HepG2 (cell line): ENCODE results near the gene PXYLP1. TPM values are rescaled to one million over a fixed set of nuclear protein-coding genes. Genes with fewer than 3 reads are reported as not detected.

Experiments
- ATAC-seq: fragments of 200-7000 bp; cut with Tn5 transposase; 3 replicates; pipeline ENCODE4 v1.9.1; 2020; ENCODE audit warnings: mild to moderate bottlenecking, moderate library complexity
- BruUV-seq: library from RNA; stranded (reverse); fragments of 400-500 nt; replicated peaks from 2 replicates; lab custom pipeline; 2021; lab: Mats Ljungman, UMichigan
- CTCF ChIA-PET: fragments of 300-600 bp; formaldehyde crosslinking; extraction: SDS; loops from one replicate; lab custom pipeline; 2021; ENCODE audit warnings: low total read pairs, inconsistent platforms, low intra/inter-chr PET ratio; lab: Yijun Ruan, JAX
- POLR2A ChIA-PET: fragments of 350-600 bp; sonication (Branson Sonifier 250); formaldehyde crosslinking; loops from one replicate; lab custom pipeline; 2020; ENCODE audit warnings: antibody characterized with exemption, inconsistent platforms; lab: Yijun Ruan, JAX
- DNase-seq: peaks from one replicate; pipeline ENCODE4 v3.0.0-alpha.2; 2015; ENCODE audit warnings: low spot score
- FAIRE-seq: peaks from 3 replicates; lab custom pipeline; 2011; peaks lifted over from hg19 to GRCh38; lab: Jason Lieb, UNC
- H2AFZ ChIP-seq: one replicate; pipeline ENCODE4 v1.6.1; 2011; ENCODE audit warnings: low read length, inconsistent platforms
- H3K27ac ChIP-seq: fragments of 300-600 bp; 3 replicates; pipeline ENCODE4 v1.8.0; 2011; ENCODE audit warnings: mixed run types, mild to moderate bottlenecking, mixed read lengths, low read length, inconsistent platforms; ENCODE audit not compliant: insufficient read depth; ENCODE audit errors: extremely low read length
- H3K27me3 ChIP-seq, 2 experiments: fragments of 200-600 bp in 1 of 2; 2 replicates in 1 of 2; 3 replicates in 1 of 2; pipeline versions ENCODE4 v1.6.0 to v1.8.0; 2011; ENCODE audit warnings: low read length in 2 of 2, mild to moderate bottlenecking in 2 of 2, moderate library complexity in 2 of 2, inconsistent platforms in 1 of 2; ENCODE audit not compliant: insufficient read depth in 2 of 2, control insufficient read depth in 1 of 2
- H3K36me3 ChIP-seq, 2 experiments: fragments of 200-600 bp in 1 of 2; replicated peaks in 1 of 2; 2 replicates in 1 of 2; 3 replicates in 1 of 2; pipeline versions ENCODE4 v1.5.1 to v1.8.0; 2011; ENCODE audit warnings: low read length in 2 of 2, inconsistent platforms in 1 of 2; ENCODE audit not compliant: insufficient read depth in 2 of 2, control insufficient read depth in 1 of 2
- H3K4me1 ChIP-seq: 2 replicates; pipeline ENCODE4 v1.5.1; 2012; ENCODE audit warnings: low read length, inconsistent platforms; ENCODE audit not compliant: insufficient read depth
- H3K4me2 ChIP-seq: 2 replicates; pipeline ENCODE4 v1.6.0; 2011; ENCODE audit warnings: low read depth, low read length, inconsistent platforms
- H3K4me3 ChIP-seq, 3 experiments: fragments of 200-600 bp in 1 of 3; sonication (generic), shearing (Covaris generic) in 1 of 3; replicated peaks in 1 of 3; 2 replicates each; pipeline ENCODE4 v1.5.1; 2011 to 2016; ENCODE audit warnings: low read length in 3 of 3, inconsistent platforms in 2 of 3, low read depth in 2 of 3, mild to moderate bottlenecking in 2 of 3, control low read depth in 1 of 3, mixed read lengths in 1 of 3; ENCODE audit not compliant: insufficient read depth in 1 of 3
- H3K79me2 ChIP-seq: one replicate; pipeline ENCODE4 v1.6.1; 2011; ENCODE audit warnings: low read length, inconsistent platforms; ENCODE audit not compliant: insufficient read depth
- H3K9ac ChIP-seq: 2 replicates; pipeline ENCODE4 v1.6.0; 2011; ENCODE audit warnings: mild to moderate bottlenecking, low read depth, low read length, inconsistent platforms; ENCODE audit not compliant: insufficient read depth
- H3K9me3 ChIP-seq: 2 replicates; pipeline ENCODE4 v1.5.1; 2012; ENCODE audit warnings: mild to moderate bottlenecking, low read length
- H4K20me1 ChIP-seq: 2 replicates; pipeline ENCODE4 v1.6.0; 2011; ENCODE audit warnings: inconsistent platforms, mild to moderate bottlenecking, low read length, moderate library complexity; ENCODE audit not compliant: insufficient read depth
- ETS1 ChIP-seq: sonication (generic); formaldehyde crosslinking; IDR thresholded peaks from 2 replicates; pipeline ENCODE4 v1.4.0; 2020; ENCODE audit warnings: missing genetic modification reagents
- FIP1L1 ChIP-seq: fragments of 200-400 bp; formaldehyde crosslinking; IDR thresholded peaks from 2 replicates; pipeline ENCODE4 v1.6.1; 2018; ENCODE audit warnings: low read depth, mild to moderate bottlenecking, low read length, moderate library complexity, borderline replicate concordance; ENCODE audit not compliant: insufficient read depth
- GTF3A ChIP-seq: sonication (generic); formaldehyde crosslinking; conservative IDR thresholded peaks from 2 replicates; pipeline ENCODE4 v1.4.0; 2020; ENCODE audit warnings: mild to moderate bottlenecking, missing genetic modification reagents
- POLR2G ChIP-seq: fragments of 200-400 bp; formaldehyde crosslinking; IDR thresholded peaks from 2 replicates; pipeline ENCODE4 v1.6.1; 2018; ENCODE audit warnings: mild to moderate bottlenecking, low read depth, low read length, moderate library complexity
- SP140L ChIP-seq: sonication (generic); formaldehyde crosslinking; IDR thresholded peaks from 2 replicates; pipeline ENCODE4 v1.4.0; 2020; ENCODE audit warnings: missing genetic modification reagents, borderline replicate concordance
- SP2 ChIP-seq: sonication (generic); formaldehyde crosslinking; IDR thresholded peaks from 2 replicates; pipeline ENCODE4 v1.5.1; 2020; ENCODE audit warnings: mild to moderate bottlenecking, missing genetic modification reagents
- SRY ChIP-seq: sonication (generic); formaldehyde crosslinking; IDR thresholded peaks from 2 replicates; pipeline ENCODE4 v1.8.0; 2022; ENCODE audit warnings: mild to moderate bottlenecking, missing genetic modification reagents
- THAP7 ChIP-seq: sonication (generic); formaldehyde crosslinking; IDR thresholded peaks from 2 replicates; pipeline ENCODE4 v1.8.1; 2023; ENCODE audit warnings: mild to moderate bottlenecking, missing genetic modification reagents
- ZBTB7B ChIP-seq: sonication (generic); formaldehyde crosslinking; IDR thresholded peaks from 2 replicates; pipeline ENCODE4 v1.4.0; 2020; ENCODE audit warnings: missing genetic modification reagents
- ZC3H13 ChIP-seq: sonication (generic); formaldehyde crosslinking; IDR thresholded peaks from 2 replicates; pipeline ENCODE4 v1.8.1; 2023; ENCODE audit warnings: mild to moderate bottlenecking, missing genetic modification reagents, moderate library complexity
- ZNF160 ChIP-seq: sonication (generic); formaldehyde crosslinking; IDR thresholded peaks from 2 replicates; pipeline ENCODE4 v1.8.0; 2022; ENCODE audit warnings: mild to moderate bottlenecking, inconsistent platforms, missing genetic modification reagents
- ZNF646 ChIP-seq: sonication (generic); formaldehyde crosslinking; IDR thresholded peaks from 2 replicates; pipeline ENCODE4 v1.9.0; 2021; ENCODE audit warnings: mild to moderate bottlenecking, missing genetic modification reagents
- ZNF781 ChIP-seq: sonication (generic); formaldehyde crosslinking; IDR thresholded peaks from 2 replicates; pipeline ENCODE4 v1.5.1; 2020; ENCODE audit warnings: borderline replicate concordance, mild to moderate bottlenecking, missing genetic modification reagents; ENCODE audit errors: not compliant biosample characterization
- ZXDC ChIP-seq: sonication (generic); formaldehyde crosslinking; IDR thresholded peaks from 2 replicates; pipeline ENCODE4 v1.5.0; 2020; ENCODE audit warnings: mild to moderate bottlenecking, missing genetic modification reagents
- WGBS: methylation state at CpG from one replicate; pipeline ENCODE4 v1.1.6; 2017; ENCODE audit warnings: low lambda C conversion rate; 5-methylcytosine and 5-hydroxymethylcytosine counted together
- in situ Hi-C: cut with HindIII; loops from 2 replicates; pipeline ENCODE4 v1.10.0; 2017; ENCODE audit warnings: low pct_unique_long_range_greater_than_20kb; ENCODE audit not compliant: extremely low pct_ligation_motif_present
- intact Hi-C: fragments of 100-400 bp; cut with micrococcal nuclease; formaldehyde crosslinking; loops from one replicate; pipeline ENCODE4 v1.10.0; 2022; ENCODE audit not compliant: unreplicated experiment
- polyA plus RNA-seq, 8 experiments: library from polyadenylated mRNA; depleted of rRNA in 3 of 8; stranded (reverse) in 7 of 8; unstranded in 1 of 8; fragments of >200 nt; fragmentation: Illumina TruSeq in 4 of 8; extraction: Trizol in 4 of 8; gene quantifications; 2 replicates each; pipeline versions ENCODE4 v1.2.1 to v1.2.3, GENCODE V29; 2011 to 2016; ENCODE audit warnings: low read depth in 4 of 8, missing spikeins in 1 of 8, mixed read lengths in 1 of 8; ENCODE audit not compliant: insufficient read depth in 1 of 8
- total RNA-seq, 5 experiments: library from RNA; depleted of rRNA; stranded (reverse); fragments of >200 nt; fragmentation: Illumina TruSeq; extraction: Trizol; gene quantifications; 2 replicates each; pipeline ENCODE4 v1.2.3, GENCODE V29; 2016; ENCODE audit warnings: low read depth in 1 of 5

Gene PXYLP1
- total and polyA plus RNA-seq, 2 of the 13 experiments (the other 11 are each of a cell fraction or from before 2014, with no cell fraction given): 4.9 to 8.1 TPM

- Histone ChIP-seq H3K4me1 (peaks cover 8% of the 10 kb centered on the region), H3K9me3 (no peaks in the 10 kb centered on the region), H2AFZ (no peak overlapping the region), H4K20me1 (no peaks in the 10 kb centered on the region), H3K4me2 (no peak overlapping the region), H3K79me2 (no peaks in the 10 kb centered on the region), H3K36me3 (peaks cover 0 to 2% of the 10 kb centered on the region in 2 experiments; a peak in 2 of 5 replicates), H3K9ac (no peak overlapping the region), H3K27me3 (no peaks in the 10 kb centered on the region), H3K4me3 (no peak overlapping the region), H3K27ac (no peak overlapping the region)
- ChIA-PET CTCF (interaction anchor here (1.8 kb wide), 1 partner anchor 49 kb away, joined by 10 read pairs; the partner anchor contains the start of gene PXYLP1), POLR2A (no interaction called here)
- TF ChIP-seq ZC3H13 (CRISPR knock-in tag): no peak
- no peak for TF ChIP-seq POLR2G
- TF ChIP-seq ZXDC: no peak
- no peak for TF ChIP-seq ETS1 (CRISPR knock-in tag)
- TF ChIP-seq SP140L (CRISPR knock-in tag): no peak
- TF ChIP-seq ZNF160 (CRISPR knock-in tag): no peak
- TF ChIP-seq ZBTB7B (CRISPR knock-in tag): no peak
- TF ChIP-seq SP2 (CRISPR knock-in tag): no peak
- no peak for TF ChIP-seq ZNF646 (CRISPR knock-in tag)
- no peak for TF ChIP-seq THAP7 (CRISPR knock-in tag)
- no peak for TF ChIP-seq SRY (CRISPR knock-in tag)
- no peak for TF ChIP-seq GTF3A (CRISPR knock-in tag)
- TF ChIP-seq FIP1L1: no peak
- TF ChIP-seq ZNF781 (CRISPR knock-in tag): no peak
- in situ Hi-C loops: no loop called here
- ATAC-seq (no peak), FAIRE-seq (no peak), DNase-seq (no peak)
- no TSS peak for BruUV-seq
- 100% methylated on average over 2 of the region's 4 CpGs for WGBS
- intact Hi-C loops: no loop called here
Observed at GRCh38 chr3:141280690-141281089, 49.1 kb downstream of the PXYLP1 start.
